IMR-90 (cell line): Measurements from ENCODE around the gene DGKH. TPM values are rescaled to one million over a fixed set of nuclear protein-coding genes. Genes with fewer than 3 reads are reported as not detected.

Source experiments
- ATAC-seq: fragments of 200-7000 bp; cut with Tn5 transposase; 2 replicates; pipeline ENCODE4 v1.9.1; 2020; ENCODE audit warnings: low read depth, mild to moderate bottlenecking, moderate library complexity
- BruUV-seq: library from RNA; stranded (reverse); fragments of 400-500 nt; replicated peaks from 2 replicates; lab custom pipeline; 2021; lab: Mats Ljungman, UMichigan
- CTCF ChIA-PET: fragments of 300-600 bp; formaldehyde crosslinking; extraction: SDS; loops from one replicate; lab custom pipeline; 2021; ENCODE audit warnings: antibody characterized with exemption; lab: Yijun Ruan, JAX
- POLR2A ChIA-PET: fragments of 300-600 bp; sonication (Branson Sonifier 250); formaldehyde crosslinking; loops from one replicate; lab custom pipeline; 2022; ENCODE audit warnings: antibody characterized with exemption; ENCODE audit not compliant: unreplicated experiment; lab: Charles Lee
- DNase-seq: peaks from one replicate; pipeline ENCODE4 v3.0.0; 2013
- H2AFZ ChIP-seq: replicated peaks from 2 replicates; pipeline ENCODE3; 2013; ENCODE audit warnings: low read length, mild to moderate bottlenecking; ENCODE audit not compliant: poor library complexity
- H2AK5ac ChIP-seq: 2 replicates; pipeline ENCODE4 v1.6.1; 2013; ENCODE audit warnings: low read depth, low read length, inconsistent platforms
- H2AK9ac ChIP-seq: replicated peaks from 2 replicates; pipeline ENCODE3; 2013; ENCODE audit warnings: mild to moderate bottlenecking, low read depth, low read length, moderate library complexity; ENCODE audit not compliant: poor library complexity
- H2BK120ac ChIP-seq: 2 replicates; pipeline ENCODE4 v1.6.1; 2013; ENCODE audit warnings: low read depth, low read length, inconsistent platforms
- H2BK15ac ChIP-seq: 3 replicates; pipeline ENCODE4 v1.6.1; 2013; ENCODE audit warnings: low read depth, low read length, inconsistent platforms
- H2BK20ac ChIP-seq: 2 replicates; pipeline ENCODE4 v1.6.1; 2013; ENCODE audit warnings: low read depth, mild to moderate bottlenecking, inconsistent platforms, low read length, moderate library complexity
- H2BK5ac ChIP-seq: 2 replicates; pipeline ENCODE4 v1.6.1; 2013; ENCODE audit warnings: mild to moderate bottlenecking, low read depth, low read length, inconsistent platforms; ENCODE audit not compliant: poor library complexity, severe bottlenecking
- H3K14ac ChIP-seq: replicated peaks from 2 replicates; pipeline ENCODE4 v1.6.1; 2013; ENCODE audit warnings: low read depth, low read length, inconsistent platforms
- H3K18ac ChIP-seq: 2 replicates; pipeline ENCODE4 v1.6.1; 2013; ENCODE audit warnings: low read depth, low read length, control low read depth
- H3K23ac ChIP-seq: 2 replicates; pipeline ENCODE4 v1.6.1; 2013; ENCODE audit warnings: low read depth, low read length, inconsistent platforms
- H3K27ac ChIP-seq: 2 replicates; pipeline ENCODE4 v1.5.1; 2013; ENCODE audit warnings: mild to moderate bottlenecking, control low read depth, low read length; ENCODE audit not compliant: insufficient read depth
- H3K27me3 ChIP-seq: 2 replicates; pipeline ENCODE4 v1.6.1; 2013; ENCODE audit warnings: low read length; ENCODE audit not compliant: control insufficient read depth, insufficient read depth
- H3K36me3 ChIP-seq: 2 replicates; pipeline ENCODE4 v1.6.1; 2013; ENCODE audit warnings: low read length, mixed read lengths; ENCODE audit not compliant: control insufficient read depth, insufficient read depth
- H3K4ac ChIP-seq: 2 replicates; pipeline ENCODE4 v1.6.1; 2013; ENCODE audit warnings: low read depth, low read length, inconsistent platforms
- H3K4me1 ChIP-seq: 2 replicates; pipeline ENCODE4 v1.6.1; 2013; ENCODE audit warnings: low read length, mixed read lengths; ENCODE audit not compliant: control insufficient read depth, insufficient read depth
- H3K4me2 ChIP-seq: 2 replicates; pipeline ENCODE4 v1.6.1; 2013; ENCODE audit warnings: low read depth, mild to moderate bottlenecking, control low read depth, low read length, moderate library complexity
- H3K4me3 ChIP-seq: 2 replicates; pipeline ENCODE4 v1.5.1; 2013; ENCODE audit warnings: low read depth, mild to moderate bottlenecking, control low read depth, low read length, moderate library complexity; ENCODE audit not compliant: insufficient read depth
- H3K56ac ChIP-seq: 2 replicates; pipeline ENCODE4 v1.6.1; 2013; ENCODE audit warnings: low read length, inconsistent platforms; ENCODE audit not compliant: insufficient read depth; ENCODE audit errors: extremely low read depth
- H3K79me1 ChIP-seq, 2 experiments: 2 replicates each; pipeline ENCODE4 v1.6.1; 2013; ENCODE audit warnings: low read length in 2 of 2, inconsistent platforms in 1 of 2, low read depth in 1 of 2
- H3K9ac ChIP-seq: 2 replicates; pipeline ENCODE4 v1.6.1; 2013; ENCODE audit warnings: low read depth, low read length, control low read depth
- H3K9me1 ChIP-seq: 2 replicates; pipeline ENCODE4 v1.6.1; 2013; ENCODE audit warnings: low read length, inconsistent platforms; ENCODE audit not compliant: insufficient read depth
- H3K9me3 ChIP-seq: 2 replicates; pipeline ENCODE4 v1.6.1; 2013; ENCODE audit warnings: low read length; ENCODE audit not compliant: control insufficient read depth, insufficient read depth
- H4K20me1 ChIP-seq: 2 replicates; pipeline ENCODE4 v1.6.1; 2013; ENCODE audit warnings: low read length, inconsistent platforms; ENCODE audit not compliant: insufficient read depth
- H4K5ac ChIP-seq: 2 replicates; pipeline ENCODE4 v1.6.1; 2013; ENCODE audit warnings: mild to moderate bottlenecking, low read depth, low read length, control low read depth
- H4K8ac ChIP-seq, 2 experiments: 2 replicates each; pipeline ENCODE4 v1.6.1; 2013; ENCODE audit warnings: low read depth in 2 of 2, low read length in 2 of 2, control low read depth in 1 of 2, inconsistent platforms in 1 of 2
- H4K91ac ChIP-seq: 2 replicates; pipeline ENCODE4 v1.6.1; 2013; ENCODE audit warnings: low read depth, low read length, inconsistent platforms; ENCODE audit not compliant: insufficient read depth
- BHLHE40 ChIP-seq: fragments of 150-350 bp; IDR thresholded peaks from 2 replicates; pipeline ENCODE4 v1.6.1; 2016; ENCODE audit warnings: mild to moderate bottlenecking, low read depth, low read length
- CEBPB ChIP-seq: IDR thresholded peaks from 2 replicates; pipeline ENCODE4 v1.6.1; 2012; ENCODE audit warnings: low read depth, low read length, improper control_type of control experiment
- CHD1 ChIP-seq: IDR thresholded peaks from 2 replicates; pipeline ENCODE4 v1.6.1; 2012; ENCODE audit warnings: low read depth, low read length, improper control_type of control experiment
- ELK1 ChIP-seq: fragments of 150-350 bp; IDR thresholded peaks from 2 replicates; pipeline ENCODE4 v1.6.1; 2016; ENCODE audit warnings: low read depth, mild to moderate bottlenecking, low read length, moderate library complexity, borderline replicate concordance
- MAZ ChIP-seq: IDR thresholded peaks from 2 replicates; pipeline ENCODE4 v1.6.1; 2012; ENCODE audit warnings: low read depth, mild to moderate bottlenecking, low read length, improper control_type of control experiment, moderate library complexity, borderline replicate concordance
- NFE2L2 ChIP-seq: fragments of 150-350 bp; IDR thresholded peaks from 2 replicates; pipeline ENCODE4 v1.6.1; 2016; ENCODE audit warnings: low read depth, mild to moderate bottlenecking, low read length
- RAD21 ChIP-seq: IDR thresholded peaks from 2 replicates; pipeline ENCODE4 v1.6.1; 2012; ENCODE audit warnings: low read length, improper control_type of control experiment
- RCOR1 ChIP-seq: IDR thresholded peaks from 2 replicates; pipeline ENCODE4 v1.6.1; 2012; ENCODE audit warnings: mild to moderate bottlenecking, low read length, improper control_type of control experiment; ENCODE audit not compliant: insufficient replicate concordance
- SMC3 ChIP-seq: fragments of 150-350 bp; IDR thresholded peaks from 2 replicates; pipeline ENCODE4 v1.6.1; 2016; ENCODE audit warnings: low read depth, mild to moderate bottlenecking, antibody characterized with exemption, low read length, moderate library complexity
- WGBS, 2 experiments: methylation state at CpG; one replicate each; pipeline versions ENCODE4 v1.1.5 to v1.1.7; 2013; ENCODE audit warnings: missing lambda C conversion rate in 2 of 2; ENCODE audit not compliant: insufficient read length in 1 of 2; ENCODE audit errors: extremely low coverage in 2 of 2; 5-methylcytosine and 5-hydroxymethylcytosine counted together
- dilution Hi-C: fragments of 300-500 bp; cut with HindIII; formaldehyde crosslinking; loops from one replicate; pipeline ENCODE4 v1.14.3; 2018; ENCODE audit warnings: low sequenced_read_pairs; ENCODE audit not compliant: unreplicated experiment
- in situ Hi-C: fragments of 300-500 bp; cut with MboI; formaldehyde crosslinking; loops from 3 replicates; pipeline ENCODE4 v1.14.3; 2019; ENCODE audit warnings: low sequenced_read_pairs, inconsistent platforms, mixed read lengths
- intact Hi-C: fragments of 100-400 bp; cut with micrococcal nuclease; formaldehyde crosslinking; loops from 2 replicates; pipeline ENCODE4 v1.10.0; 2022
- polyA plus RNA-seq, 3 experiments: library from polyadenylated mRNA; depleted of rRNA; stranded (reverse); fragments of >200 nt; gene quantifications; 2 replicates each; pipeline ENCODE4 v1.2.3, GENCODE V29; 2012; ENCODE audit warnings: low replicate concordance in 1 of 3
- total RNA-seq: library from RNA; depleted of rRNA; stranded (reverse); fragments of >200 nt; gene quantifications from 2 replicates; pipeline ENCODE4 v1.2.3, GENCODE V29; 2012

Gene DGKH
- total and polyA plus RNA-seq, 2 of the 4 experiments (the other 2 are of a cell fraction), result 2.0 to 13.4 TPM

- Histone ChIP-seq H3K23ac (no peak overlapping the region; the same call in 1 of the 2 replicates), H3K36me3 (no peaks in the 10 kb centered on the region), H4K20me1 (no peaks in the 10 kb centered on the region), H3K4ac (no peak overlapping the region), H3K56ac (no peak overlapping the region), H4K8ac (no peak overlapping the region), H3K9ac (no peak overlapping the region), H2AFZ (no peak overlapping the region), H2BK120ac (no peak overlapping the region), H2BK5ac (no peak overlapping the region), H3K27me3 (no peaks in the 10 kb centered on the region), H3K9me1 (peaks cover 4% of the 10 kb centered on the region; the same call in 1 of the 2 replicates), H3K4me1 (no peaks in the 10 kb centered on the region), H3K18ac (no peak overlapping the region), H3K4me3 (no peak overlapping the region), H2BK20ac (no peak overlapping the region), H2BK15ac (no peak overlapping the region), H3K27ac (no peak overlapping the region), H2AK9ac (no peak overlapping the region), H2AK5ac (no peak overlapping the region), H4K5ac (no peak overlapping the region), H3K14ac (no peak overlapping the region), H3K9me3 (no peaks in the 10 kb centered on the region), H3K79me1 (no peaks in the 10 kb centered on the region), H3K4me2 (no peak overlapping the region), H4K91ac (no peak overlapping the region)
- WGBS, 2 experiments, result no CpG with 5 or more reads among the region's 2 CpGs
- no TSS peak for BruUV-seq
- ChIA-PET CTCF (no interaction called here), POLR2A (no interaction called here)
- no peak for DNase-seq
- ATAC-seq, result no peak
- no peak for TF ChIP-seq BHLHE40
- TF ChIP-seq CHD1, result no peak
- TF ChIP-seq SMC3, result no peak
- TF ChIP-seq ELK1, result no peak
- no peak for TF ChIP-seq NFE2L2
- no peak for TF ChIP-seq CEBPB
- no peak for TF ChIP-seq MAZ
- TF ChIP-seq RCOR1, result no peak
- TF ChIP-seq RAD21, result no peak
- intact Hi-C loops (no loop called here), dilution Hi-C loops (no loop called here), in situ Hi-C loops (no loop called here)
Measured at GRCh38 chr13:42022796-42023493, 25.5 kb upstream of the DGKH start.
